Right lobe of liver (tissue), 4 donors: Measurements from ENCODE around the gene CLDN24.

Experiments
- CTCF ChIP-seq, 4 donors: fragments of 200-600 bp in 3 of 4; fragments of 450-650 bp in 1 of 4; IDR thresholded peaks; one replicate each; pipeline versions ENCODE4 v1.5.1 to v1.8.0; 2016 to 2022; ENCODE audit warnings: antibody characterized with exemption in 4 of 4, mild to moderate bottlenecking in 2 of 4
- POLR2A ChIP-seq: fragments of 450-650 bp; IDR thresholded peaks from one replicate; pipeline ENCODE4 v1.6.1; 2017; ENCODE audit warnings: antibody characterized with exemption, mild to moderate bottlenecking
- donor health status: DM: no; HTN: no; CAD: no.
- donor health status: DM: no; HTN: no; CAD: no.
- donor health status: DM: no; HTN: yes; CAD: no.

GRCh38 chr4:183285886-183286285, 36.3 kb downstream of the CLDN24 start:
- no peak for TF ChIP-seq CTCF (IDR thresholded peaks at IDR 0.05)
- TF ChIP-seq POLR2A: no peak
